ENCODE measurements around the gene KNCN.

KNCN gene

GRCh38 chr1:46546210-46546609, 5.2 kb downstream of the KNCN start:
- Histone ChIP-seq H3K4me1 (ENCODE audit: insufficient read depth, low read length) (peaks cover 17% of the 10 kb centered on the region), H3K9me3 (ENCODE audit: low read length) (peaks cover 5% of the 10 kb centered on the region), H3K36me3 (ENCODE audit: insufficient read depth, low read length) (no peaks in the 10 kb centered on the region), H3K27me3 (ENCODE audit: insufficient read depth, low read length) (peaks cover 64% of the 10 kb centered on the region), H3K4me3 (ENCODE audit: low read length) (no peak overlapping the region), H2AFZ (ENCODE audit: low read depth, low read length) (no peak overlapping the region)

GRCh38 chr1:46545784-46546183, 5.7 kb downstream of the KNCN start:
- Histone ChIP-seq H3K9me3 (ENCODE audit: low read length) (peaks cover 5% of the 10 kb centered on the region), H2AFZ (ENCODE audit: low read depth, low read length) (no peak overlapping the region), H3K27me3 (ENCODE audit: insufficient read depth, low read length) (peaks cover 68% of the 10 kb centered on the region), H3K4me3 (ENCODE audit: low read length) (no peak overlapping the region), H3K36me3 (ENCODE audit: insufficient read depth, low read length) (no peaks in the 10 kb centered on the region), H3K4me1 (ENCODE audit: insufficient read depth, low read length) (peaks cover 17% of the 10 kb centered on the region)

GRCh38 chr1:46544561-46545240, 6.7 kb downstream of the KNCN start:
- Histone ChIP-seq H3K27me3 (ENCODE audit: insufficient read depth, low read length) (peaks cover 78% of the 10 kb centered on the region), H3K4me3 (ENCODE audit: low read length) (no peak overlapping the region), H2AFZ (ENCODE audit: low read depth, low read length) (no peak overlapping the region), H3K9me3 (ENCODE audit: low read length) (peaks cover 5% of the 10 kb centered on the region), H3K36me3 (ENCODE audit: insufficient read depth, low read length) (no peaks in the 10 kb centered on the region), H3K4me1 (ENCODE audit: insufficient read depth, low read length) (peaks cover 7% of the 10 kb centered on the region)

GRCh38 chr1:46543761-46544560, 7.5 kb downstream of the KNCN start:
- Histone ChIP-seq H3K9me3 (ENCODE audit: low read length) (peaks cover 5% of the 10 kb centered on the region), H3K4me1 (ENCODE audit: insufficient read depth, low read length) (no peaks in the 10 kb centered on the region), H2AFZ (ENCODE audit: low read depth, low read length) (no peak overlapping the region), H3K27me3 (ENCODE audit: insufficient read depth, low read length) (peaks cover 83% of the 10 kb centered on the region), H3K36me3 (ENCODE audit: insufficient read depth, low read length) (no peaks in the 10 kb centered on the region), H3K4me3 (ENCODE audit: low read length) (no peak overlapping the region)

GRCh38 chr1:46543382-46543760, 8.1 kb downstream of the KNCN start:
- Histone ChIP-seq H3K4me3 (ENCODE audit: low read length) (no peak overlapping the region), H3K4me1 (ENCODE audit: insufficient read depth, low read length) (no peaks in the 10 kb centered on the region), H3K27me3 (ENCODE audit: insufficient read depth, low read length) (peaks cover 83% of the 10 kb centered on the region)

GRCh38 chr1:46539972-46540371, 11.5 kb downstream of the KNCN start:
- H3K9me3 ChIP-seq (ENCODE audit: low read length), result peaks cover 5% of the 10 kb centered on the region
- no peaks in the 10 kb centered on the region for H3K4me1 ChIP-seq (ENCODE audit: insufficient read depth, low read length)
- no peak overlapping the region for H3K4me3 ChIP-seq (ENCODE audit: low read length)
- H3K27me3 ChIP-seq (ENCODE audit: insufficient read depth, low read length), result peaks cover 59% of the 10 kb centered on the region
- H2AFZ ChIP-seq (ENCODE audit: low read depth, low read length), result no peak overlapping the region
- H3K36me3 ChIP-seq (ENCODE audit: insufficient read depth, low read length), result no peaks in the 10 kb centered on the region

More at GRCh38 chr1:46543382-46543760, 8.1 kb downstream of the KNCN start:
- Histone ChIP-seq H3K36me3 (ENCODE audit: insufficient read depth, low read length) (no peaks in the 10 kb centered on the region), H3K9me3 (ENCODE audit: low read length) (peaks cover 5% of the 10 kb centered on the region), H2AFZ (ENCODE audit: low read depth, low read length) (no peak overlapping the region)

GRCh38 chr1:46538147-46538546, 13.3 kb downstream of the KNCN start:
- Histone ChIP-seq H3K27me3 (ENCODE audit: insufficient read depth, low read length) (peaks cover 57% of the 10 kb centered on the region), H3K9me3 (ENCODE audit: low read length) (no peaks in the 10 kb centered on the region)

GRCh38 chr1:46537651-46538050, 13.8 kb downstream of the KNCN start:
- no peak overlapping the region for H2AFZ ChIP-seq (ENCODE audit: low read depth, low read length)
- peaks cover 52% of the 10 kb centered on the region for H3K27me3 ChIP-seq (ENCODE audit: insufficient read depth, low read length)
- no peaks in the 10 kb centered on the region for H3K36me3 ChIP-seq (ENCODE audit: insufficient read depth, low read length)
- no peaks in the 10 kb centered on the region for H3K4me1 ChIP-seq (ENCODE audit: insufficient read depth, low read length)
- no peak overlapping the region for H3K4me3 ChIP-seq (ENCODE audit: low read length)
- no peaks in the 10 kb centered on the region for H3K9me3 ChIP-seq (ENCODE audit: low read length)

More at GRCh38 chr1:46538147-46538546, 13.3 kb downstream of the KNCN start:
- H3K4me1 ChIP-seq (ENCODE audit: insufficient read depth, low read length), result no peaks in the 10 kb centered on the region
- no peak overlapping the region for H3K4me3 ChIP-seq (ENCODE audit: low read length)
- no peak overlapping the region for H2AFZ ChIP-seq (ENCODE audit: low read depth, low read length)
- H3K36me3 ChIP-seq (ENCODE audit: insufficient read depth, low read length), result no peaks in the 10 kb centered on the region

- peaks cover 53% of the 10 kb centered on the region for H3K27me3 ChIP-seq (ENCODE audit: insufficient read depth, low read length)
- no peaks in the 10 kb centered on the region for H3K4me1 ChIP-seq (ENCODE audit: insufficient read depth, low read length)
- H3K4me3 ChIP-seq (ENCODE audit: low read length), result no peak overlapping the region
Observed at GRCh38 chr1:46536527-46536926, 14.9 kb downstream of the KNCN start.

GRCh38 chr1:46535063-46535462, 16.4 kb downstream of the KNCN start:
- no peaks in the 10 kb centered on the region for H3K36me3 ChIP-seq (ENCODE audit: insufficient read depth, low read length)
- H3K9me3 ChIP-seq (ENCODE audit: low read length), result no peaks in the 10 kb centered on the region
- no peak overlapping the region for H3K4me3 ChIP-seq (ENCODE audit: low read length)
- no peaks in the 10 kb centered on the region for H3K4me1 ChIP-seq (ENCODE audit: insufficient read depth, low read length)
- peaks cover 53% of the 10 kb centered on the region for H3K27me3 ChIP-seq (ENCODE audit: insufficient read depth, low read length)
- no peak overlapping the region for H2AFZ ChIP-seq (ENCODE audit: low read depth, low read length)

More at GRCh38 chr1:46536527-46536926, 14.9 kb downstream of the KNCN start:
- Histone ChIP-seq H2AFZ (ENCODE audit: low read depth, low read length) (no peak overlapping the region), H3K36me3 (ENCODE audit: insufficient read depth, low read length) (no peaks in the 10 kb centered on the region), H3K9me3 (ENCODE audit: low read length) (no peaks in the 10 kb centered on the region)

- peak overlapping the region; percentile 26 for H3K4me3 ChIP-seq (ENCODE audit: low read length)
- no peaks in the 10 kb centered on the region for H3K36me3 ChIP-seq (ENCODE audit: insufficient read depth, low read length)
- peaks cover 59% of the 10 kb centered on the region for H3K27me3 ChIP-seq (ENCODE audit: insufficient read depth, low read length)
- H2AFZ ChIP-seq (ENCODE audit: low read depth, low read length), result peak overlapping the region; percentile 26
- H3K4me1 ChIP-seq (ENCODE audit: insufficient read depth, low read length), result no peaks in the 10 kb centered on the region
- no peaks in the 10 kb centered on the region for H3K9me3 ChIP-seq (ENCODE audit: low read length)
Observed at GRCh38 chr1:46533179-46533864, 18.1 kb downstream of the KNCN start.

GRCh38 chr1:46532498-46533178, 18.8 kb downstream of the KNCN start:
- Histone ChIP-seq H3K36me3 (ENCODE audit: insufficient read depth, low read length) (no peaks in the 10 kb centered on the region), H2AFZ (ENCODE audit: low read depth, low read length) (no peak overlapping the region), H3K9me3 (ENCODE audit: low read length) (no peaks in the 10 kb centered on the region), H3K4me1 (ENCODE audit: insufficient read depth, low read length) (no peaks in the 10 kb centered on the region), H3K27me3 (ENCODE audit: insufficient read depth, low read length) (peaks cover 64% of the 10 kb centered on the region), H3K4me3 (ENCODE audit: low read length) (peak overlapping the region; percentile 26)
